NCI-H748 treated with DMSO at 0.1 percent for 48 hours (cell line): Measurements from ENCODE around the gene PRX.
"Not testable (repeated sequence)": the region's sequence is repeated elsewhere in the genome, so short reads cannot be mapped to it uniquely, and the experiment has no call there.

Experiments used
- DNase-seq: peaks from one replicate; lab custom pipeline; 2025; lab: John Stamatoyannopoulos, UW

The PRX gene

GRCh38 chr19:40433391-40434216 is 20.4 kb upstream of the PRX start:
- DNase-seq, result peak; percentile 71

GRCh38 chr19:40432760-40433159 is 19.6 kb upstream of the PRX start:
- not testable (repeated sequence) for DNase-seq

GRCh38 chr19:40431698-40432097 is 18.5 kb upstream of the PRX start:
- DNase-seq, result no peak

- DNase-seq, result not testable (repeated sequence)
These were observed 17.1 kb upstream of the PRX start for GRCh38 chr19:40430242-40430641.

GRCh38 chr19:40428197-40428596 is 15.0 kb upstream of the PRX start:
- DNase-seq, result not testable (repeated sequence)

- peak; percentile 99 for DNase-seq
These were observed 12.5 kb upstream of the PRX start, which contains the start of gene SERTAD1 for GRCh38 chr19:40425450-40426287. SERTAD1 (minus strand) TSS chr19:40425992; CDS start chr19:40423546, 2,446 bp downstream.

GRCh38 chr19:40424637-40425449 is 11.7 kb upstream of the PRX start:
- DNase-seq, result no peak

GRCh38 chr19:40423938-40424337 is 10.8 kb upstream of the PRX start:
- no peak for DNase-seq

GRCh38 chr19:40422748-40423566 is 9.8 kb upstream of the PRX start:
- no peak for DNase-seq

GRCh38 chr19:40421993-40422747 is 9.0 kb upstream of the PRX start:
- DNase-seq, result no peak

GRCh38 chr19:40420766-40421765 is 7.9 kb upstream of the PRX start:
- peak; percentile 69 for DNase-seq

GRCh38 chr19:40420451-40420765 is 7.2 kb upstream of the PRX start:
- no peak for DNase-seq

- no peak for DNase-seq
These were observed 6.6 kb upstream of the PRX start for GRCh38 chr19:40419780-40420179.

GRCh38 chr19:40419066-40419612 is 6.0 kb upstream of the PRX start:
- DNase-seq, result no peak

GRCh38 chr19:40418040-40418439 is 4.9 kb upstream of the PRX start:
- no peak for DNase-seq

GRCh38 chr19:40417643-40417981 is 4.4 kb upstream of the PRX start:
- DNase-seq, result no peak

GRCh38 chr19:40416918-40417642 is 3.9 kb upstream of the PRX start:
- no peak for DNase-seq

GRCh38 chr19:40415768-40416167 is 2.6 kb upstream of the PRX start:
- DNase-seq, result no peak
